GM19463 (cell line): ENCODE results near the gene APOBEC3A.
"Not testable (repeated sequence)": the region's sequence is repeated elsewhere in the genome, so short reads cannot be mapped to it uniquely, and the experiment has no call there.

Experiments used
- ATAC-seq: cut with Tn5 transposase; IDR thresholded peaks from one replicate; pipeline ENCODE4 v1.9.1; 2021; ENCODE audit warnings: mild to moderate bottlenecking, moderate library complexity; ENCODE audit not compliant: unreplicated experiment

The APOBEC3A gene

DNA sequence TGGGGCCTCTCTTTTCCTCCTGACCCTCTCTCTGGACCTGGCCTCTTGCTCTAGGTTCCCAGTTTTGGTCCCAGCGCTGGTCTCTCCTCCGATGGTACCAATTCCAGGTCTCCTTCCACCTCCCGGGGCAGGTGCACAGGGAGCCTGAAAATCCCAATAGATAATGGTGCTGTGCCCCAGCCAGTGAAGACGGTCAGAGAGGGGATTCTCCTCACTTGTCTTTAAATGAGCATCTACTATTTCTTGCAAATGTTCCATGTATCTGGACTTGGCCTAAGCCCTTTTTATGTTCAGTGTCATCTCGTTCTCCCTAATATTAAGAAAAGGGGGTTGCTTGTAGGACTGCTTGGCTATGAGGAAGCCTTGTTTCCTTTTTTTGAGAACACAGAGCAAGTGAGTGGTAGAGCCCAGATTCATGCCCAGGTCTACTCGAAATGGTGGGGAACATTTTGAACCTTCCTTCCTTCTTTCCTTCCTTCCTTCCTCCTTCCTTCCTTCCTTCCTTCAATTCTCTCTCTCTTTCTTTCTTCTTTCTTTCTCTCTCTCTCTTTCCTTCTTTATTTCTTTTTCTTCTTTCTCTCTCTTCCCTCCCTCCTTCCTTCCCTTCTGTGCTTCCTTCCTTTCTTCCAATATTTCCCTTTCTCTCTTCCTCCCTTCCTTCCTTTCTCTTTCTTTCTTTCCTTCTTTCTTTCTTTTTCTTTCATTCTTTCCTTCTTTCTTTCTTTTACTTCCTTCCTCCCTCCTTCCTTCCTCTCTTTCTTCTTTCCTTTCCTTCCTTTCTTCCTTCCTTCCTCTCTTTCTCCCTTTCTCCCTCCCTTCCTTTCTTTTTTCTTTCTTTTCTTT lies 620 bp downstream of the APOBEC3A start:
- ATAC-seq = no peak

DNA sequence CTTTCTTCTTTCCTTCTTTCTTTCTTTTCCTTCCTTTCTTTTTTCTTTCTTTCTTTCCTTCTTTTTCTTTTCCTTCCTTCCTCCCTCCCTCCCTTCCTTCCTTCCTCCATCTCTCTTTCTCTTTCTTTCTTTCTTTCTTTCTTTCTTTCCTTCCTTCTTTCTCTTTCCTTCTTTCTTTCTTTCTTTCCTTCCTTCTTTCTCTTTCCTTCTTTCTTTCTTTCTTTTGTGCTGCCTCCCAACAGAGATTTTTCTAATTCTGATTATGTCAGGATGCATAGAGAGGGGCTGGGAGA lies 1.2 kb downstream of the APOBEC3A start:
- ATAC-seq = not testable (repeated sequence)

DNA sequence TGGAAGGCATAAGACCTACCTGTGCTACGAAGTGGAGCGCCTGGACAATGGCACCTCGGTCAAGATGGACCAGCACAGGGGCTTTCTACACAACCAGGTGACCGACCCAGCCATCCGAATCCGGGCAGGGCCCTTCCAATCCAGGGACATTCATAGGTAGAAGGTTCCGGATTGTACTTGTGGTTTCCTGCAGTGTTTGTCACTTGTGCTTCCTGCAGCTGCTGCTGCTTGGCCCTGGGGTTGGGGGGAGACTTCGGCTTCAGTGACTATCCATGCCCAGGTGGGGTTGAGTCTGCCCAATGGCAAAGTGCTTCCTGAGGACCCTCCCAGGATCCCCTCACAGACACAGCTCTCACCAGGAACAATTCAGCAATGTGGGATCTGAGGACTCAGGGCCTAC lies 2.2 kb downstream of the APOBEC3A start:
- no peak for ATAC-seq

DNA sequence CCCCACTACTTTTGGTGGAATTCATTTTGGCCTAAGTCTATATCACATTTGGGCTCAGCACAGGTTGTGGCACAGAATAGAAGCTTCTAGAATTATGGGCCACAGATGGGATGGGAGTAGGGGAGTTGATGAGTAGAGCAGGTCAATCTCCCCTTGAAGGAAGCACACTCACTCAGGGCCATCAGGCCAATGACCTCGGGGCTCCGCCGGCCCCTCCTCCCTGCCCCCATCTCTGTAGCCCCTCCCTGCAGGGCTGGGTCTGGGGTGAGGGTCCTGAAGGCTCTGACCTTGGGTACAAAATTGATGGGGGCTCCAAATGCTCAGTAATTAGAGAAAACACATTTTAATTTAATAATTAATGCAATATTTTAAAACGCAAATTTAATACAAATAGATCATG lies 3.3 kb downstream of the APOBEC3A start:
- ATAC-seq = not testable (repeated sequence)

DNA sequence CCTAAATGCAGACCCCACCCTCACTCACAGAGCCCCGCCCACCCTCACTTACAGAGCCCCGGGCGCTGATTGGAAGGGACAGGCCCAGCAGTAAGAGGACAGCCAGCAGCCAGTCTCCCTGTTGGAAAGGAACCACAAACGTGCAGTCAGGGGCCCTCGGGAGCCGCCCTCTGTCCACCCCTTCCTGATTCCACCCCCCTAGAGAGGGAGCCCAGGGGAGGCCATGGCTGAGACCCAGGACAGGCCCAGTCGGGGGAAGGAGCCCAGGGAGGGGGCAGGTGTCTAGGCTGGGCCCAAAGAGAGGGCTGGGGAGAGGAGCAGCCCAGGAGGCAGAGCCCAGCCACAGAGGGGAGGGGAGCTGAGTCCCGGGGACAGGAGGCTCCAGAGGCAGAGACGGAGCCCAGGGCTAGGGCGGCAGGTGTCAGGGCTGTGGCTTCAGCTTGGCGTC lies 5.9 kb downstream of the APOBEC3A start:
- not testable (repeated sequence) for ATAC-seq

DNA sequence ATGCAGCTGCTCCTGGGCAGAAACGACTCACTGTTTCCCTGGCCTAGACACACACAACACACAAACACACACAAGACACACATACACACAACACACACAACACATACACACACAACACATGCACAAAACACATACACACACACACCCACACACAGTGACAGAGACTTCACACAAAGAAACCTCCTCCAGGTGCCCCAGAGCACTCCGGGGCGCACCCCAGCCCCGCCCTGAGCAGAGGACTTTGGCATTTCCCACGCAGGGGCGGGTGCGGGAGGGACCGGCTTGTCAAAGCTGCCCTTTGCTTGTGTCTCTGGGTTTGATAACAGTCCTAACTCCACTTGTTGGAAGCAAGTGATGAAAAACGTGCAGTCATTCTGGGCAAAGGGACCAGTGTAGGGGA lies 6.5 kb downstream of the APOBEC3A start:
- no peak for ATAC-seq

DNA sequence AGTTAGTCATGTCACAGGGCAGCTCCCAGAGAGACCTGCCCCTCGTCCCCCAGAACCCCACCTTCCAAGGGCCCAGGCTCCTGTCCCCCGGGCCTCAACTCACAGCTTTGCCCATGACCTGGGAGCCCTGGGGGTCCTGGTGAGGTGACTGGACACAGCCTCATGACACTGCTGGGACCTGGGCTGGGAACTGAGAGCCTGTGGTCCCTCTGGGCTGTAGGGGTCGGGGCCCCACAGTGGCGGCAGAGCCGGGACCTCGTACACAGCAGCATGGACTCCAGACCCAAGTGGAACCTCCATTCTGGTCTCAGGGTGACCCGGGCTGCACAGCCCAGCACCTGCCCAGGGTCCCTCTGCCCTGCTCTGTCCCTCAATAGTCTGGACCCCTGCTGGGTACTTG lies 6.9 kb downstream of the APOBEC3A start:
- ATAC-seq = no peak

DNA sequence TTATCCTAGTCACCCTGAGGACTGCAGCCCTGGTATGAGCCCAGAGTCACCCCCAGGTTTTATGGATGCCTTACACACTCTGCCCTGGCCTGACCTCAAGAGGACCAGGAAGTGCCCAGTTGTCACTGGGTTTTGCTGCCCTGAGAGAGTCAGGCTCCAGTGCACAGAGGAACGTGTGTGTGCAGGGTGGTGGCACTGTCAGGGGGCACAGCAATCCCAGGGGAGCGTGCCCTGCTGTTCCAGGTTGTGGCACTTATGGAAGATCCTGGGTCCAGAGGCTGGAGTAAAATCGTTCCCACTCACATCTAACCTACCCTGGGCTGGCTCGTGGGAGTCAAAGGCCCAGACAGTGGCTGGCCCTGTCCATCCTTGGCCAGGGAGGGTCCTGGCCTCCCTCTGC lies 7.6 kb downstream of the APOBEC3A start:
- ATAC-seq = no peak

DNA sequence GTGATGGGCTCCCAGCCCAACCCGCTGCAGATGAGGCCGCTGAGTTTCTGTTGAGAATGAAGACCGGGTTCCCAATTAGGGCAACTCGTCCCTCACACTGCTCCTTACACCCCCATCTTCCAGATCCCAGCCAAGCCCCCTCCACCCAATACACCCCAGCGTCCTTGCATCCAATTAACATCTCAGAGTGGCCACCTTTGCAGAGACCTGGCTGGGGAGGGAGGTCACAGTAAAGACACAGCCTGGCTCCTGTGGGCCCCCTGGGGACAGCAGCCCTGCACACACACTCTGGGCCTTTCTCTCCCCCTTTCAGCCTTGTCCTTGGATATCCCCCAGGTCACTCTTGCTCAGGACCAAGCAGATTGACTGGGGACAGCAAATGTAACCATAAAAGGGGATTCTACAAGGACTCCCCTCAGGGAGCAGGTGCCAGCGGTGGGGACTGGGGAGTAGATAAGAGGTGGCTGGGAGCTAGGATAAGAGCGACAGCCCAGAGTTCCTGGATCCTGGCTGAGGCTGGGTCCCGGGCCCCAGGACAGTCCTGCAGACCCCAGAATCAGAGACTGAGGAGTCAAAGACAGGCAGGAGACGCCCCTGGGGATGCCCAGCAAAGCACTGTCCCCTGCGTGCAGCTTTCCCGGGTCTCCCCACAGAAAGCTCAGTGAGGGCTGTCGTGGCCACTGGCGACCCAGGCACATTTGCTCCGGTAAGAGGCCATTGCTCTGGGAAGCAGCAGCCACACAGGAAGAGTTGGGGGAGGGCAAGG lies 8.4 kb downstream of the APOBEC3A start:
- no peak for ATAC-seq

DNA sequence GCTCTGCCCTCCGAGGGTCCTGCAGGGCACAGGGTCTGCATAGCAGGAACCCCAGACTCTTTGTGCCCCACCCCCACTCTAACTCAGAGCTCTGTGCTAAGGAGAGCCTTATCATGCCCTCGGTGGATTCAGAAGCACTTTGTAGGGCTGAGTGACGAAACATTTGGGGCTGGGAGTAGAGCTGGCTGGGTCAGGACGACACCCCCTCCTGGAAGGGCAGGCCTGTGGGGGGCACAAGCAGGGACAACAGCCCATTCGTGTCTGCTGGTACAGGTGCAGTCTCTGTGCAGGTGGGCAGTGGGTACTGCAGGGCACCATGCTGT lies 8.9 kb downstream of the APOBEC3A start:
- no peak for ATAC-seq

DNA sequence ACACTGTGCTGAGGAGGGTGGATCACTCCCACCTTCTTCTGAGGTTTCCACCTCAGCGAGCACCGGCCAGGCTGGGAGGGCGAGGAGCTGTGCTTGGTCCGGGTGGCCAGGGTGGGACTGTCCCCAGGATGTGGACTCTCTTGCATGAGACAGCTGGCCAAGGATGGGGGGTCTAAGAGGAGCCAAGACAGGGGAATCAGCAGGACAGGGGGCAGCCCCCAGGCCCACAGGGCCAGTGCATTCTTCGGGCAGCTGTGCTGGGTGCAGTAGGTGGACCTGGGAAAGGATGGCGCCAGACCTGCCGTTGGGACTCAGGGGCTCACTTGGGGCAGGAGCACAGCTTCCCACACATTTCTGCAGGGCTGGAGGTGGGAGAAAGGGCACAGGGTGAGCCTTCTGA lies 9.5 kb downstream of the APOBEC3A start:
- ATAC-seq = no peak

DNA sequence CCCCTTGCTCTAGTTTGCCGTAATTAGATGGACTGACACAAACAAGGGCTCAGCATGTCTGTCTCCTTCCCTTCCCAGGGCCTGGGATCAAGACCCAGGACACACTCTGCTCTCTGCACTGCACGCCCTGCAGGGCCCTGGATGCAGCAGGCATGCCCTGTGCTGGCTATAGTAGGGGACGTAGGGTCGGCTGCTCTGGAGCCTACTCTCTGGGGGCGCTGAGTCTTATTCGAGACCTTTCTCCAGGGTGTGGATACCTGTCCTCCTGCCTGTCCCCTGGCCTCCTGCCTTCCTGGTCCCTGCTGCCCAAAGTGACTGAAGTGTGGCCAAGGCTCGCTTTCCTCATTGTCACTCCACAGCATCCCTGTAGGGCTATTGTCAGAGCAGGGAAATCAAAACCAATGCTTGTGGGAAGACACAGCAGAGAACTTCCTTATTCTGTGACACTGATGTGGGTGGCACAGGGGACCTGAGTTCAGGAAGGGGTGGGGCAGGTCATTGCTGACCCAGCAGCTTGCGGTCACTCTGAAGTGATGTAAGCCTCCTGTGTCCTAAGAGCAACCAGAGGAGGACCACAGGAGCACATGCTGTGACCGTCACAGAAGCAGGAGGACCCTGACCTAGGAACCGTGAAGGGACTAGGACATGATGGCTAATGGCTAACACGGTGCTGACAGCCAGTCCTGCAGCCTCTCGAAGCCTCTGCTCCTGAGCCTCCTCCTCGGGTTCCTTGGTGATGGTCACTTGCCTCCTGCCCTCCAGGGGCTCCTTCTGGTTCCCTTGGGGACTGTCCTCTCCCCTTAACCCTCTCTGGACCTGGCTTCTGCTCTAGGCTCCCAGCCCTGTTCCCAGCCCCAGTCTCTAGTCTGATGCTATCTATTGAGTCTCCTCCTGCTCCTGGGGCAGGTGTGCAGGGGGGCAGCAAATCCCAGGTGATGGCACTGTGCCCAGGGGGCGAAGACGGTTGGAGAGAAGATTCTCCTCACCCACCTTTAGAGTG lies 10.3 kb downstream of the APOBEC3A start:
- ATAC-seq = no peak

DNA sequence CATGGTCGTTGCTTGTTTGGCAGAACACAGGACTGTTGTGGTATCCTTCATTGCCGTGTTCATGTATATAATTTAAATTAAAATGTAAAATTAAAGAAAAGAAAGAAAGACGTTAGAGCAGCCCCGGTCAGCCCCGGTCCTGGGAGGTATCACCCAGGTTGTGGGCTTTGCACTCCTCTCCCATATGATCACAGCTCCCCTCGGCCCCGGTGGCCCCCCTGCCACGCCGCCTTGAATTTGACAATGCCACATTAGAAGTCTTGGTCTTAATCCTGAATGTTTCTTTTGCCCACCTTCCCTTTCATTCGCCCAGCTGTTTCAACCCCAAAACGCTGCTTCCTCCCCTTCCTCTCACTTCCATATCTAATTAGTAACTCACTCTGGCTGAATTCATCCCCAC lies 11.4 kb downstream of the APOBEC3A start:
- no peak for ATAC-seq

DNA sequence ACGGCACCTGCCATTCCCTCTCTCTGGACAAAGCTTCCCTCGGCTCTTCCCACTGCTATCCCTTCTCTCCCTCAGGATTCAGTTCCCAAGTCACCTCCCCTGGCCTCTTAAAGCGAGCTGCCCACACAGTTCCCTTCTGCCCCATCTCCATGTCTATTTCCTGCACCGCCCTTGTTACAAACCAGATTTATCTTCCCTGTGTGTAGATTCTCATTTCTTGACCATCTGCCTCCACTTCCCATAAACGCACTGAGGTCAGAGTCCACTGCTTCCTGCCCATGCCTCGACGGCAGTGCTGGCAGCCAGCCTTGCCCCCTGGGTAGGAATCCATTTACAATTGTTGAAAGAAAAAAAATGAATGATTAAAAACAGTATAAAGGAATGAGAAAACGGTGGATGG lies 13.1 kb downstream of the APOBEC3A start:
- no peak for ATAC-seq

DNA sequence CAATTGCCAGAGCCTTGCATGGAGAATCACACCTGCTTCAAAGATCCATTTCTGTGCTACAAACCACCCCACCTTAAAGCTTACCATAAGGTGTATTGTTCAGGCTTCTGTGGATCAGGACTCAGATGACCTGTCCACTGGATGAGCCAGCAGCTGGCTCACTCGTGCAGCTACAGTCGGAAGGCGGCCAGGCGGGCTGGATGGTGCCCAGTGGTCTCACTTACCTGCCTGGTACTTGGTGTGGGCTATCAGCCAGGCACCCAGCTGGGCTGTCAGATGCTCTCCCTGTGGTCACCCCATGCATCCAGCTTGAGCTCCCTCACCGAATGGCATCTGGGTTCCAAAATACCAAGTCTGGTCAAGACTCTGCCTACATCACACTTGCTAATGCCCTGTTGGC lies 13.8 kb downstream of the APOBEC3A start:
- no peak for ATAC-seq

DNA sequence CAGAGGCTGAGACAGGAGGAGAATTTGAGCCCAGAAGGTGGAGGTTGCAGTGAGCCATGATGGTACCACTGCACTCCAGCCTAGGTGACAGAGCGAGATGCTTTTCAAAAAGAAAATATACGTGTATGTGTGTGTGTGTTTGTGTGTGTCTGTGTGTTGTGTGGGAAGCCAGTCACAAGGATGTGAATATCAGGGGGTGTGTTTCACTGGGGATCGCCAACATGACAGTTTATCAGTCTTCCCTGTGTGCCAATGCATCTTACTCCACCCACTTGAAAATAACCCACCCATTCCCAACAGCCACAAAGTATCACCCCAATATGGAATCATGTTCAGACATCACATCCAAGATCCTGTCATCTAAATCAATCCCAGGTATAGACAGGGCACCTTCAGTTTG lies 14.4 kb downstream of the APOBEC3A start:
- no peak for ATAC-seq

DNA sequence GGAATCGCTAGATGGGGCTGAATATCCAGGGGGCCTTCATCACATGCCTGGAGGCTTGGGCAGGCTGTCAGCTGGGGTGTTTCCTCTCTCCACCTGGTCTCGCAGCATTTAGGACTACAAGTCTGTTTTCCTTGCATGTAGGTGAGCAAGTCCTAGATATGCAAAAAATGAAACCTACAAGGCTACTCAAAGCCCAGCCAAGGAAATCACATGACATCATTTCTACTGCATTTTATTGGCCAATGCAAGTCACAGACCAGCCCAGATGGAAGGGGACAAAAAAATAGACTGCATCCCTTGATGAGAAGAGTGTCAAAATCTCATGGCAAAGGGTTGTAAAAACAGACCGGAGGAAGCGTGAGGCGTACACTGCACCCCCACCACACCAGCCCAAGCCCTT lies 15.1 kb downstream of the APOBEC3A start:
- no peak for ATAC-seq

DNA sequence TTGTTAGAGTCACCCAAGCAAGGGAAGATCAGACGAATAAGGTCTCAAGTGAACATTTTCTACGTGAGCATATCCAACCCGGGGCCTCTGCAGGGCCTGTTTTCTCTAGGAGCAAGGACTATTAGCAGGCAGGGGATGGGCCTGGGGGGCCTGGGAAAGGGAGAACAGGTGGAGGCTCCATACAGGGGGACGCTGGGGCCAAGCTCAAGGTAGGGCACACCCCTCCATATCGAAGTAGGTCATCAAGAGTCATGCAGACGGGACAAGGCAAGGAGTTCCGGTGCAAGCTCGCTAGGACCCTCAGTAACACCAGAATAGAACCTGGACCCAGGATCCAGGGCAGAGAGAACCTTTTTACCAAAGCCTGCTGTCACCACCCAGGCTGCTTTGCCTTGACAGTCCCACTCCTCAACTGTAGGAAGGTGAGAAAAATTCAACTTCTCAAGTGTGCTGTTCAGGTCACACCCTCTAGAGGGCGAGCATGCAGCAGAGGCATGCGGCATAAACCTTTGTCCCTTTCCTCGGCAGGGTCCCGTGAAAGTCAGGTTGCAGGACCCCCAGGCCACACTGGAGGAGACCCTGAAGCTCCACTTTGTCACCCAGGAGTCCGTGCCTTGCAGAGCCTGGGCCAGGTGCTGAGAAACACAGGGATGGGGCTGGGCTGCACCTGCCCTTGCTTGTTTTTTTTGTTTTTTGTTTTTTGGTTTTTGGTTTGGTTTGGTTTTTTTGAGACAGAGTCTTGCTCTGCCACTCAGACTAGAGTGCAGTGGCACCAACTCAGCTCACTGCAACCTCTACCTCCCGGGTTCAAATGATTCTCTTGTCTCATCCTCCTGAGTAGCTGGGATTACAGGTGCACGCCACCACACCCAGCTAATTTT lies 16.1 kb downstream of the APOBEC3A start:
- ATAC-seq = no peak

DNA sequence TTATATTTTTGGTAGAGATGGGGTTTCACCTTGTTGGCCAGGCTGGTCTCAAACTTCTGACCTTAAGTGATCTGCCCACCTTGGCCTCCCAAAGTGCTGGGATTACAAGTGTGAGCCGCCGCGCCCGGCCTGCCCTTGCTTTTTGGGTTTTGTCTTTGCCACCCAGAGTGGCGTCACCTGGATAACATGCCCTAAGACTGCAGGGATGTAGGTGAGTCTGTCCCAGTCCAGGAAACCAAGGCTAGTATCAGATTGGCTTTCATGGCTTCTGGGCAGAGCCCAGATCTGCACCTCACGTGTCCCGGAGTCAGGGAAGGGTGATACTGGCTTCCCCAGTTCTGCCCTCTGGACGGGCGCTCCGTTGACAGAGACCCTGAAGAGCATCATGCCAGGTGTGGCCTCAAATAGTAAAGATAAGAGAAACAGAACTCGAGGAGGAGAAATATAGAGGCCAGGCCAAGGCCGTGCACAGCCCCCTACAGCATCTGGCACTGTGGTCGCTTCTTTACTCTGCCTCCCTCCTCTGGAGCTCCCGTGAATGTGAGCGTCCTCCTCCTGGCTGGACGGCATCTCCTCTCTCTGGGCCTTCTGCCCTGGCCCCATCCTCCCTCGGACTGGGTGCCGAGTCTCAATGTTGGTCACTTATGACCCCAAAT lies 16.9 kb downstream of the APOBEC3A start:
- ATAC-seq = no peak

DNA sequence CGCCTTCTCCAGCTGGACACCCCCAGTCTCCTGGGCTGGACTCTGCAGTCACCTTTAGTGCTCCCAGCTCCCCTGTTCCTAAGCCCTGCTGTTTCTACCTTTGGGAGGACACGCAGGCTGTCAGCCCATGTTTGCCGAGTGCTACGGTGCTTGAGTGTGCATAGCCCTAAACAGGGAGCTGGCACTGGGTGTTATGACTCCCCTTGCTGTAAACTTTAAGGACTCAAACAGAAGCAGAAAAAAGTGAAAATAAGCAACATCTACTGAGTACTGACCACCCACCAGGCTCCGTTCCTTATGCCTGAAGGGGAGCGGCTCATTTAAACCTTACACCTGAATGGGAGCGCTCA lies 17.4 kb downstream of the APOBEC3A start:
- ATAC-seq = no peak
